Neural progenitor cell (in vitro differentiated cells): Measurements from ENCODE around the gene KRTAP5-1. TPM values are rescaled to one million over a fixed set of nuclear protein-coding genes. Genes with fewer than 3 reads are reported as not detected.
A peak's percentile ranks its signal among the peaks of the same experiment; 100 is the strongest.

Experiments used
- DNase-seq: peaks from one replicate; pipeline ENCODE4 v3.0.0-alpha.2; 2016; ENCODE audit warnings: low spot score
- H2AFZ ChIP-seq: fragments of 200-600 bp; sonication (generic); replicated peaks from 2 replicates; pipeline ENCODE4 v1.6.1; 2016; ENCODE audit warnings: antibody characterized with exemption
- H3F3A ChIP-seq: fragments of 200-600 bp; sonication (generic); 2 replicates; pipeline ENCODE4 v1.6.1; 2016; ENCODE audit warnings: antibody characterized with exemption, low read depth
- H3K27ac ChIP-seq: fragments of 200-600 bp; sonication (generic); 2 replicates; pipeline ENCODE4 v1.5.1; 2016; ENCODE audit warnings: mild to moderate bottlenecking
- H3K27me3 ChIP-seq: fragments of 200-600 bp; sonication (generic); 2 replicates; pipeline ENCODE4 v1.6.1; 2016; ENCODE audit warnings: mild to moderate bottlenecking, moderate library complexity
- H3K36me3 ChIP-seq: fragments of 200-600 bp; sonication (generic); 2 replicates; pipeline ENCODE4 v1.5.1; 2016
- H3K4me1 ChIP-seq: fragments of 200-600 bp; sonication (generic); 2 replicates; pipeline ENCODE4 v1.6.1; 2016; ENCODE audit warnings: mixed run types
- H3K4me2 ChIP-seq: fragments of 200-600 bp; sonication (generic); 2 replicates; pipeline ENCODE4 v1.6.1; 2016
- H3K4me3 ChIP-seq: fragments of 200-600 bp; sonication (generic); 2 replicates; pipeline ENCODE4 v1.5.1; 2016
- H3K79me2 ChIP-seq: fragments of 200-600 bp; sonication (generic); 2 replicates; pipeline ENCODE4 v1.6.1; 2016; ENCODE audit warnings: low read depth
- H3K9ac ChIP-seq: fragments of 200-600 bp; sonication (generic); 2 replicates; pipeline ENCODE4 v1.6.1; 2016
- H3K9me3 ChIP-seq: fragments of 200-600 bp; sonication (generic); 2 replicates; pipeline ENCODE4 v1.5.1; 2016; ENCODE audit warnings: low read depth
- H4K20me1 ChIP-seq: fragments of 200-600 bp; sonication (generic); 2 replicates; pipeline ENCODE4 v1.6.1; 2016; ENCODE audit warnings: low read depth
- H3K27ac Mint-ChIP-seq: 3 replicates; pipeline ENCODE4 v1.8.0; 2021; ENCODE audit warnings: mixed read lengths
- H3K27me3 Mint-ChIP-seq: 2 replicates; pipeline ENCODE4 v1.8.0; 2022; ENCODE audit warnings: low read depth, mild to moderate bottlenecking, inconsistent platforms, moderate library complexity, mixed read lengths; ENCODE audit not compliant: insufficient read depth
- H3K36me3 Mint-ChIP-seq: 3 replicates; pipeline ENCODE4 v1.8.0; 2021; ENCODE audit warnings: mixed read lengths
- H3K4me1 Mint-ChIP-seq: 3 replicates; pipeline ENCODE4 v1.8.0; 2021; ENCODE audit warnings: mixed read lengths
- H3K4me3 Mint-ChIP-seq: 3 replicates; pipeline ENCODE4 v1.8.0; 2021; ENCODE audit warnings: mild to moderate bottlenecking, moderate library complexity, mixed read lengths
- H3K9me3 Mint-ChIP-seq: 3 replicates; pipeline ENCODE4 v1.8.0; 2020; ENCODE audit warnings: mixed read lengths
- CTCF ChIP-seq: fragments of 200-600 bp; sonication (generic); IDR thresholded peaks from 2 replicates; pipeline ENCODE4 v1.5.1; 2017; ENCODE audit warnings: antibody characterized with exemption, mild to moderate bottlenecking
- EZH2 ChIP-seq: fragments of 200-600 bp; sonication (generic); IDR thresholded peaks from 2 replicates; pipeline ENCODE4 v1.6.1; 2017; ENCODE audit warnings: antibody characterized with exemption, mild to moderate bottlenecking, moderate library complexity
- EZH2phosphoT487 ChIP-seq: fragments of 200-600 bp; sonication (generic); IDR thresholded peaks from 2 replicates; pipeline ENCODE4 v1.6.1; 2017; ENCODE audit warnings: antibody characterized with exemption
- total RNA-seq: library from RNA; depleted of rRNA; stranded (reverse); fragments of >200 nt; gene quantifications from 2 replicates; pipeline ENCODE4 v1.2.3, GENCODE V29; 2015; ENCODE audit warnings: low replicate concordance

Gene KRTAP5-1
- total RNA-seq, 1 donor from 2014 or later, result not detected

GRCh38 chr11:1558775-1559110 lies 26.3 kb downstream of the KRTAP5-1 start:
- Histone ChIP-seq H3K4me1 (peaks cover 13% of the 10 kb centered on the region), H3K27ac (no peak overlapping the region), H3K79me2 (no peaks in the 10 kb centered on the region), H3K9ac (no peak overlapping the region), H3F3A (no peaks in the 10 kb centered on the region), H3K4me3 (no peak overlapping the region), H3K27me3 (peaks cover 64% of the 10 kb centered on the region), H3K9me3 (no peaks in the 10 kb centered on the region), H4K20me1 (peaks cover 5% of the 10 kb centered on the region), H3K36me3 (no peaks in the 10 kb centered on the region), H3K4me2 (peak overlapping the region; percentile 45), H2AFZ (no peak overlapping the region)
- no peak overlapping the region for H3K4me3 Mint-ChIP-seq
- no peak overlapping the region for H3K27ac Mint-ChIP-seq
- H3K36me3 Mint-ChIP-seq, result no peaks in the 10 kb centered on the region
- TF ChIP-seq CTCF (no peak), EZH2phosphoT487 (no peak), EZH2 (no peak)
- no peaks in the 10 kb centered on the region for H3K9me3 Mint-ChIP-seq
- H3K27me3 Mint-ChIP-seq, result peaks cover 15% of the 10 kb centered on the region
- no peak for DNase-seq
- peaks cover 3% of the 10 kb centered on the region for H3K4me1 Mint-ChIP-seq

GRCh38 chr11:1557904-1558774 lies 26.9 kb downstream of the KRTAP5-1 start:
- Mint-ChIP-seq H3K27me3 (peaks cover 20% of the 10 kb centered on the region), H3K4me3 (no peak overlapping the region), H3K4me1 (peaks cover 3% of the 10 kb centered on the region), H3K27ac (no peak overlapping the region), H3K36me3 (no peaks in the 10 kb centered on the region), H3K9me3 (no peaks in the 10 kb centered on the region)
- Histone ChIP-seq H3K4me3 (no peak overlapping the region), H3K4me1 (peaks cover 12% of the 10 kb centered on the region), H3K27me3 (peaks cover 69% of the 10 kb centered on the region), H3F3A (no peaks in the 10 kb centered on the region), H4K20me1 (peaks cover 5% of the 10 kb centered on the region), H3K36me3 (no peaks in the 10 kb centered on the region), H3K9me3 (no peaks in the 10 kb centered on the region), H3K79me2 (no peaks in the 10 kb centered on the region), H3K9ac (no peak overlapping the region), H3K27ac (no peak overlapping the region), H3K4me2 (no peak overlapping the region), H2AFZ (no peak overlapping the region)
- TF ChIP-seq CTCF (no peak), EZH2phosphoT487 (no peak), EZH2 (no peak)
- DNase-seq, result no peak

GRCh38 chr11:1557051-1557884 lies 27.8 kb downstream of the KRTAP5-1 start:
- peaks cover 78% of the 10 kb centered on the region for H3K27me3 ChIP-seq
- H3K9me3 Mint-ChIP-seq, result no peaks in the 10 kb centered on the region
- H3K9ac ChIP-seq, result no peak overlapping the region
- H3K27me3 Mint-ChIP-seq, result peaks cover 20% of the 10 kb centered on the region
- H2AFZ ChIP-seq, result no peak overlapping the region
- H3K4me3 Mint-ChIP-seq, result no peak overlapping the region
- H3F3A ChIP-seq, result no peaks in the 10 kb centered on the region
- H3K4me3 ChIP-seq, result no peak overlapping the region
- no peak overlapping the region for H3K4me2 ChIP-seq
- no peaks in the 10 kb centered on the region for H3K79me2 ChIP-seq
- peaks cover under 1% of the 10 kb centered on the region for H3K4me1 Mint-ChIP-seq
- H3K36me3 Mint-ChIP-seq, result no peaks in the 10 kb centered on the region
- H4K20me1 ChIP-seq, result peaks cover 5% of the 10 kb centered on the region
- peaks cover 12% of the 10 kb centered on the region for H3K4me1 ChIP-seq
- DNase-seq, result no peak
- H3K9me3 ChIP-seq, result no peaks in the 10 kb centered on the region
- H3K36me3 ChIP-seq, result no peaks in the 10 kb centered on the region
- H3K27ac Mint-ChIP-seq, result no peak overlapping the region
- no peak overlapping the region for H3K27ac ChIP-seq
- TF ChIP-seq CTCF (no peak), EZH2 (no peak), EZH2phosphoT487 (no peak)
